ENCODE results near the gene DCAF15. TPM values are rescaled to one million over a fixed set of nuclear protein-coding genes. Genes with fewer than 3 reads are reported as not detected.

DCAF15 gene
- total RNA-seq, 1 donor from 2014 or later: 20.6 TPM

- peaks cover 9% of the 10 kb centered on the region for H3K4me1 ChIP-seq
- no peak overlapping the region for H3K4me3 ChIP-seq
- intact Hi-C loops (cut with DNase I): no loop called here
- DNase-seq (ENCODE audit: extremely low spot score in 2 of 2): no peak
- no peak overlapping the region for H3K27ac ChIP-seq
- no peak for TF ChIP-seq POLR2AphosphoS5 (IDR thresholded peaks at IDR 0.05; ENCODE audit: insufficient read depth in 1 of 2, low read depth in 1 of 2)
- TF ChIP-seq CTCF (IDR thresholded peaks at IDR 0.05): no peak
- no peak for TF ChIP-seq POLR2A (IDR thresholded peaks at IDR 0.05)
- H3K9me3 ChIP-seq: no peaks in the 10 kb centered on the region
- peaks cover 0 to 23% of the 10 kb centered on the region in 2 donors for H3K36me3 ChIP-seq
- H3K27me3 ChIP-seq: no peaks in the 10 kb centered on the region
These were observed 21.8 kb downstream of the DCAF15 start for GRCh38 chr19:13974073-13974472.

GRCh38 chr19:13975870-13976269 is 23.6 kb downstream of the DCAF15 start:
- no peak for TF ChIP-seq POLR2A (IDR thresholded peaks at IDR 0.05)
- no peak for TF ChIP-seq CTCF (IDR thresholded peaks at IDR 0.05)
- no peak for TF ChIP-seq POLR2AphosphoS5 (IDR thresholded peaks at IDR 0.05; ENCODE audit: insufficient read depth in 1 of 2, low read depth in 1 of 2)
- intact Hi-C loops (cut with DNase I): no loop called here
- peaks cover 0 to 11% of the 10 kb centered on the region in 2 donors for H3K36me3 ChIP-seq
- H3K9me3 ChIP-seq: no peaks in the 10 kb centered on the region
- no peaks in the 10 kb centered on the region for H3K27me3 ChIP-seq
- no peak for DNase-seq (ENCODE audit: extremely low spot score in 2 of 2)
- peaks cover 18% of the 10 kb centered on the region for H3K4me1 ChIP-seq
- no peak overlapping the region for H3K27ac ChIP-seq
- no peak overlapping the region for H3K4me3 ChIP-seq

- peaks cover 0 to 11% of the 10 kb centered on the region in 2 donors for H3K36me3 ChIP-seq
These were observed 24.1 kb downstream of the DCAF15 start for GRCh38 chr19:13976446-13976845.

GRCh38 chr19:13977803-13978202 is 25.5 kb downstream of the DCAF15 start:
- no peaks in the 10 kb centered on the region for H3K9me3 ChIP-seq
- TF ChIP-seq POLR2A (IDR thresholded peaks at IDR 0.05): no peak
- TF ChIP-seq CTCF (IDR thresholded peaks at IDR 0.05): no peak
- no peak for TF ChIP-seq POLR2AphosphoS5 (IDR thresholded peaks at IDR 0.05; ENCODE audit: insufficient read depth in 1 of 2, low read depth in 1 of 2)
- intact Hi-C loops (cut with DNase I): no loop called here
- peak overlapping the region; percentile 80 for H3K27ac ChIP-seq
- H3K36me3 ChIP-seq: peaks cover 0 to 6% of the 10 kb centered on the region in 2 donors
- peak overlapping the region in 1 of 2 donors; percentile 52 for H3K4me3 ChIP-seq
- no peaks in the 10 kb centered on the region for H3K27me3 ChIP-seq
- H3K4me1 ChIP-seq: peaks cover 18% of the 10 kb centered on the region
- no peak for DNase-seq (ENCODE audit: extremely low spot score in 2 of 2)

More at GRCh38 chr19:13976446-13976845, 24.1 kb downstream of the DCAF15 start:
- H3K4me1 ChIP-seq: peaks cover 18% of the 10 kb centered on the region
- DNase-seq (ENCODE audit: extremely low spot score in 2 of 2): no peak
- TF ChIP-seq POLR2AphosphoS5 (IDR thresholded peaks at IDR 0.05; ENCODE audit: insufficient read depth in 1 of 2, low read depth in 1 of 2) (no peak), POLR2A (IDR thresholded peaks at IDR 0.05) (no peak)
- H3K27ac ChIP-seq: no peak overlapping the region
- no peak overlapping the region for H3K4me3 ChIP-seq
- H3K9me3 ChIP-seq: no peaks in the 10 kb centered on the region
- no peaks in the 10 kb centered on the region for H3K27me3 ChIP-seq
- intact Hi-C loops (cut with DNase I): no loop called here

- peaks cover 18% of the 10 kb centered on the region for H3K4me1 ChIP-seq
- H3K27me3 ChIP-seq: no peaks in the 10 kb centered on the region
- intact Hi-C loops (cut with DNase I): no loop called here
- peaks cover 0 to 7% of the 10 kb centered on the region in 2 donors for H3K36me3 ChIP-seq
- H3K9me3 ChIP-seq: no peaks in the 10 kb centered on the region
- H3K4me3 ChIP-seq: peak overlapping the region; percentile 52 to 58
- no peak for DNase-seq (ENCODE audit: extremely low spot score in 2 of 2)
- peak overlapping the region; percentile 80 for H3K27ac ChIP-seq
- TF ChIP-seq POLR2A (IDR thresholded peaks at IDR 0.05): no peak
- peak; percentile 15 to 61 for TF ChIP-seq POLR2AphosphoS5 (IDR thresholded peaks at IDR 0.05; ENCODE audit: insufficient read depth in 1 of 2, low read depth in 1 of 2)
These were observed 26.3 kb downstream of the DCAF15 start for GRCh38 chr19:13978351-13979243.

GRCh38 chr19:13979244-13979615 is 26.9 kb downstream of the DCAF15 start:
- Histone ChIP-seq H3K4me3 (peak overlapping the region; percentile 52 to 58), H3K36me3 (peaks cover 0 to 7% of the 10 kb centered on the region in 2 donors), H3K27ac (peak overlapping the region; percentile 80), H3K9me3 (no peaks in the 10 kb centered on the region), H3K27me3 (no peaks in the 10 kb centered on the region), H3K4me1 (peaks cover 18% of the 10 kb centered on the region)
- no peak for TF ChIP-seq POLR2AphosphoS5 (IDR thresholded peaks at IDR 0.05; ENCODE audit: insufficient read depth in 1 of 2, low read depth in 1 of 2)
- TF ChIP-seq POLR2A (IDR thresholded peaks at IDR 0.05): no peak
- TF ChIP-seq CTCF (IDR thresholded peaks at IDR 0.05): no peak
- no peak for DNase-seq (ENCODE audit: extremely low spot score in 2 of 2)
- intact Hi-C loops (cut with DNase I): no loop called here
